ENCODE measurements around the gene TBCD.
"Not testable (repeated sequence)": the region's sequence is repeated elsewhere in the genome, so short reads cannot be mapped to it uniquely, and the experiment has no call there.

The TBCD gene

GRCh38 chr17:82726427-82726826, 25.4 kb upstream of the TBCD start:
- DNase-seq (ENCODE audit: extremely low read depth in 1 of 2, low read depth in 1 of 2) = no peak

GRCh38 chr17:82729479-82730260, 22.2 kb upstream of the TBCD start:
- no peak for DNase-seq (ENCODE audit: extremely low read depth in 1 of 2, low read depth in 1 of 2)

GRCh38 chr17:82732118-82732743, 19.6 kb upstream of the TBCD start:
- no peak for DNase-seq (ENCODE audit: extremely low read depth in 1 of 2, low read depth in 1 of 2)

GRCh38 chr17:82734987-82735866, 16.6 kb upstream of the TBCD start, which contains the start of gene FN3K:
FN3K (plus strand) TSS chr17:82735615; CDS start chr17:82735637, 22 bp downstream.
- DNase-seq (ENCODE audit: extremely low read depth in 1 of 2, low read depth in 1 of 2) = no peak

- no peak for DNase-seq (ENCODE audit: extremely low read depth in 1 of 2, low read depth in 1 of 2)
Measured at GRCh38 chr17:82736511-82737185, 15.2 kb upstream of the TBCD start.

GRCh38 chr17:82737967-82738877, 13.6 kb upstream of the TBCD start:
- DNase-seq (ENCODE audit: extremely low read depth in 1 of 2, low read depth in 1 of 2) = no peak

DNA sequence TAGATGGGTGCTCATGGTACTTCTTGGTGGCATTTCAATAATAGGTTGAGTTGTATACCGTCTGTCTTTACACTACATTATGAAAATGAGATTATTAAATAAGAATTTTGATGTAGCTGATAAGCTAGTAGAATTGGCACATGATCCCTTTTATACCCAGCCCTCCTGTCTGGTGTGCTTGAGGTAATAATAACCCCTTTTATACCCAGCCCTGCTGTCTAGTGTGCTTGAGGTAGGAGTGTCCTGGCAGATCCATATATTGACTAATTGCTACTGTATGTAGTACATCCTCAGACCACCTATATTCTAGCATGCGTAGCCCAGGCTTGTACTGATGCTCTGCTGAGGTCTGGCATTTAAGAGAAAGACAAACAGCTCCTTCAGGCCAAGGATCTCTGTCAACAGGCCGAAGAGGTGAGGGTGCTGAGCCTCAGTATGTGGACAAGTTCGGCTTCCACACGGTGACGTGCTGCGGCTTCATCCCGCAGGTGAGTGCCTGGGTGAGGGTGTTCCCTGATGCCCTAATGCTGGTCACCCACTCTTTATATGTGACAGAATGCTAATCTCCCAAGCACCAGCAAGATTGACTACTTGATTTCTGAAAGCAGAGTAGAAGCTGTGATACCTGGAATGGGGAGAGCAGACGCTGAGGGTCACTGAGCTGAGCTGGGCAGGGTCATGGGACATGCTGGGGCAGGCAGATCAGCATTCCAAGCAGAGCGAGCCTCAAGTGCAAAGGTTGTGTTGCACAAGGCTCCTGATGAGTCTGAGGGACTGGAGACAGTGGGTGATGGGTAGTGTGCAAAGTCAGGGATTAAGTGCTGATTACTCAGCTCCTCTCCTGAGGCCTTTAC, 10.7 kb upstream of the TBCD start:
- DNase-seq (ENCODE audit: extremely low read depth in 1 of 2, low read depth in 1 of 2) = no peak

- DNase-seq (ENCODE audit: extremely low read depth in 1 of 2, low read depth in 1 of 2) = no peak
Measured at GRCh38 chr17:82743344-82744219, 8.3 kb upstream of the TBCD start.

DNA sequence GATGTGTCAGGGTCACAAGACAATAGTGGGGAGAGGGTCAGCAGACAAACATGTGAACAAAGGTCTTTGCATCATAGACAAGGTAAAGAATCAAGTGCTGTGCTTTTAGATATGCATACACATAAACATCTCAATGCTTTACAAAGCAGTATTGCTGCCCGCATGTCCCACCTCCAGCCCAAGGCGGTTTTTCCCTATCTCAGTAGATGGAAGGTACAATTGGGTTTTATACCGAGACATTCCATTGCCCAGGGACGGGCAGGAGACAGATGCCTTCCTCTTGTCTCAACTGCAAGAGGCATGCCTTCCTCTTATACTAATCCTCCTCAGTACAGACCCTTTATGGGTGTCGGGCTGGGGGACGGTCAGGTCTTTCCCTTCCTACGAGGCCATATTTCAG, 7.1 kb upstream of the TBCD start:
- DNase-seq (ENCODE audit: extremely low read depth in 1 of 2, low read depth in 1 of 2) = not testable (repeated sequence)

GRCh38 chr17:82745524-82745923, 6.3 kb upstream of the TBCD start:
- DNase-seq (ENCODE audit: extremely low read depth in 1 of 2, low read depth in 1 of 2) = no peak

- DNase-seq (ENCODE audit: extremely low read depth in 1 of 2, low read depth in 1 of 2) = no peak
Measured at GRCh38 chr17:82748756-82749155, 3.1 kb upstream of the TBCD start.

DNA sequence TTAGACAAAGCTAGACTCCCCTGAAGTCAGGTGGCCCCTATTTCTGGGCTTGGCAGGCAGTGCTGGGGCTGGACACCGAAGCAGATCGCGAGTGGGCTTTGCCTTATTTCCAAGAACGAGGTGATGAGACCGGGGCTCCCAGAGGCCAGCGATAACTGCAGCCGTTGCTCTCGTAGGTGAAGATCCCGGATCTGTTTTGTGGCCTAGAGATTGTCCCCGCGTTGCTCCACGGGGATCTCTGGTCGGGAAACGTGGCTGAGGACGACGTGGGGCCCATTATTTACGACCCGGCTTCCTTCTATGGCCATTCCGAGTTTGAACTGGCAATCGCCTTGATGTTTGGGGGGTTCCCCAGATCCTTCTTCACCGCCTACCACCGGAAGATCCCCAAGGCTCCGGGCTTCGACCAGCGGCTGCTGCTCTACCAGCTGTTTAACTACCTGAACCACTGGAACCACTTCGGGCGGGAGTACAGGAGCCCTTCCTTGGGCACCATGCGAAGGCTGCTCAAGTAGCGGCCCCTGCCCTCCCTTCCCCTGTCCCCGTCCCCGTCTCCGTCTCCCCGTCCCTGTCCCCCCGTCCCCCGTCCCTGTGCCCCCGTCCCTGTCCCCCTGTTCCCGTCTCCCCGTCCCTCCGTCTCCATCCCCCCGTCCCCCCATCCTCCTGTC, 1.5 kb upstream of the TBCD start:
- DNase-seq (ENCODE audit: extremely low read depth in 1 of 2, low read depth in 1 of 2) = no peak

DNA sequence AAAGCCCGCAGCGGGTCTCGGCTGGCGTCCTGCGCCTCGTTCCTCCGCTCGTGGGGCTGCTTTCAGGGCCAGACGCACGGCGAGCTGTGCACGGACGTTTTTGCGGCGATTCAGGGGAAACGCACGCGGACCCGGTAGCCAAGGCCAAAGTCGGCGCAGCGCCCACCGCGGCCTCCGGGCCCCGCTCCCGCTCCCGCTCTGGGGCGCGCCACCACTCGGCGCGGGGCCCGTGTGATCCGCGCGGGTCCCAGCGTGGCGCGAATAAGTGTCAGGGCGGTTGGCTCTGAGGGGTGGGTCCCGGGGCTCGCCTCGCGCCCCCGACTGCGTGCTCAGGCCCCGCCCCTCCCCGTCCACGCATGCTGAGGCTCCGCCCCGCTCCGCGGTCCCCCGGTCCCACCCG, 694 bp upstream of the TBCD start:
- DNase-seq (ENCODE audit: extremely low read depth in 1 of 2, low read depth in 1 of 2) = no peak

DNA sequence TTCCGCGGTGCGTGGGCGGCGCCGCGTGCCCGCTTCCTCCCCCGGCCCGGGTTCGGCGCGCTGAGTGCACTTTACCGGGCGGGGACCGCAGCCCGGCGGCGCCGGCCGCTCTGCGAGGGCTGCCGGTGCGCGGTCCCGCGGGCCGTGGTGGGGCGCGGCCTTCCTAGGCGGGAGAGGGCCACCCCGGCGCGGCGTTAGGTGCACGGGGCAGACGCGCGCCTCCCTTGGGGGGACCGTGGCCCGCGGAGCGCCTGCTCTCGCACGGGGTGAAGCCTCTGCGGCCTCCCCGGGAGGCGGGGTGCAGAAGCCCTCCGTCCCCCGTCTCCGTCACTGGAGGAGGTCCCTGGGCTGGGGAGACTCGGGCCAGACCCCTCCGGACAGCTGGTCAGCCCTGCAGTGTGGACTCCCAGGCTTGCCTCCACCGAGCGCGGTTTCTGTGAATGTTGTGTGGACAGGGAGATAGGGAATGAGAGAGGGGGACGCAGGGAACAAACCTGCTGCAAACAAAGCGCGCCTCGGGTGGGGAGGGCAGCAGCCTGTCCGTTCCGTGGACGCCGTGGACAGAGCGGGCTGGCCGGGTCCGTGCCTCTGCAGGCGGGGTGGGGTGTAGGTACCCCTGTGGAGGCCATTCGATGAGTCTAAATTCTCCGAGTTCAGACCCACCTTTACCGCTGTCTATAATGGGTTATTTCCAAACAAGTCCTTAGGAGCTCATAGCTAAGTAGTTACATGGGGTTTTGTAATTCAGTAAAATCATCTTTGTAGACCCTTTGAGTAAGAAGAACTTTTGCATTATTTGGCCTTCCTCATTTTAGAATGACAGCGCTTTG, 721 bp downstream of the TBCD start:
- no peak for DNase-seq (ENCODE audit: extremely low read depth in 1 of 2, low read depth in 1 of 2)

- DNase-seq (ENCODE audit: extremely low read depth in 1 of 2, low read depth in 1 of 2) = no peak
Measured at GRCh38 chr17:82753201-82753464, 1.3 kb downstream of the TBCD start.

DNA sequence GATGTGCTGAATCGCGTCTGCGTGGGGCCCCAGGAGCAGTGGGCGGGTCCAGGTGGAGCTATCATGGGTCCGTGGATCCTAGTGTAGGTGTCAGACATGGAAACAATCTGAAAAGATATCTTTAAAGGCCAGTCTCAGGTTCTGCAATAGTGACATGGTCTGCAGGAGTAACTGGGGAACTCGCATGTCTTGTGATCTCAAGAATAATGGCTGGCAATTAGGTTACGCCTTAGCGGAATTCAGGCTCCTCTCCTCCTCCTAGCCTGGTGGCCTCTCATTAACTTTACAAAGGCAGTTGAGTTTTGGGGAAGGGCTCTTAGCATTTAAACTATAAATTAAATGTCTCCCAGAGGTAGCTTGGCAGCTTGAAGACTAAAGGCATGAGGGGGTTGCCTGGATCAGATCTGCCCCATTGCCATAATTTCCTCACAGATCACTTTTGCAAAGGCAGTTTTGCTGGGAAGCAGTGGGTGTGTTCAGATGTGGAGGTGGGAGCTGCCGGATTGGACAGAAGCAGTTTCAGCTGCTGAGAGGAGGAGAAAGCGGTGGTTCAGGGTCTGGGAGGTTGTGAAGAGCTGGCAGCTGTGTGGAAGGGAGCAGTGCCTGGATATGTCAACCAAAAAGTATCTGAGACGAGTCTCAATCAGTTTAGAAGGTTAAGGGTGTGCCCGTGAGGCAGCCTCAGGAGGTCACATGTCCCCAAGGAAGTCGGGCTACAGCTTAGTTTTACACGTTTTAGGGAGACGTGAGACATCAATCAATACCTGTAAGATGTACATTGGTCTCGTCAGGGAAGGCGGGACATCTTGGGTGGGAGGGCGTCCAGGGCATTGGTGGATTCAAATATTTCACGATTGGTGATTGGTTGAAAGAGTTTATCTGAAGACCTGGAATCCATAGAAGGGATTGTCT, 2.7 kb downstream of the TBCD start:
- DNase-seq (ENCODE audit: extremely low read depth in 1 of 2, low read depth in 1 of 2) = no peak
